HCT116 (cell line): ENCODE results near the gene SLC39A5. TPM values are rescaled to one million over a fixed set of nuclear protein-coding genes. Genes with fewer than 3 reads are reported as not detected.

Experiments
- ATAC-seq: fragments of 200-7000 bp; cut with Tn5 transposase; 2 replicates; pipeline ENCODE4 v1.9.1; 2020; ENCODE audit warnings: mild to moderate bottlenecking, moderate library complexity
- BruUV-seq: library from RNA; stranded (reverse); fragments of 400-500 nt; replicated peaks from 2 replicates; lab custom pipeline; 2021; lab: Mats Ljungman, UMichigan
- CTCF ChIA-PET: fragments of 300-600 bp; sonication (Branson Sonifier 250); formaldehyde crosslinking; loops from one replicate; lab custom pipeline; 2021; ENCODE audit warnings: antibody characterized with exemption; lab: Charles Lee
- POLR2A ChIA-PET: fragments of 300-600, 350-600 bp; sonication (Branson Sonifier 250); formaldehyde crosslinking; loops from one replicate; lab custom pipeline; 2021; ENCODE audit warnings: antibody characterized with exemption; lab: Charles Lee
- RAD21 ChIA-PET, 2 experiments: fragments of 300-600 bp; sonication (Branson Sonifier 250); formaldehyde crosslinking; loops; one replicate each; lab custom pipeline; 2023; ENCODE audit warnings: low total read pairs in 2 of 2; ENCODE audit not compliant: uncharacterized antibody in 2 of 2, unreplicated experiment in 2 of 2, low non-redundant PET in 1 of 2; lab: Charles Lee
- DNase-seq: peaks from one replicate; pipeline ENCODE4 v3.0.0-alpha.2; 2010; ENCODE audit warnings: low read depth, low spot score
- H2AFZ ChIP-seq: fragments of 200-600 bp; shearing (Covaris generic), sonication (generic); 2 replicates; pipeline ENCODE4 v1.6.1; 2017; ENCODE audit warnings: low read depth, mixed run types, mixed read lengths, antibody characterized with exemption, low read length; ENCODE audit not compliant: poor library complexity, severe bottlenecking
- H3K27ac ChIP-seq: 2 replicates; pipeline ENCODE4 v1.5.1; 2012; ENCODE audit warnings: low read depth, low read length
- H3K27me3 ChIP-seq: fragments of 200-600 bp; sonication (generic); 2 replicates; pipeline ENCODE4 v1.6.1; 2016; ENCODE audit warnings: mixed run types, low read length, mixed read lengths; ENCODE audit not compliant: insufficient read depth
- H3K36me3 ChIP-seq, 2 experiments: fragments of 200-500 bp in 1 of 2; fragments of 200-600 bp in 1 of 2; sonication (Bioruptor generic) in 1 of 2; sonication (generic) in 1 of 2; 2 replicates each; pipeline versions ENCODE4 v1.5.1 to v1.6.1; 2014 to 2016; ENCODE audit warnings: low read length in 2 of 2, inconsistent platforms in 1 of 2, mixed read lengths in 1 of 2, mixed run types in 1 of 2; ENCODE audit not compliant: insufficient read depth in 2 of 2, control insufficient read depth in 1 of 2
- H3K4me1 ChIP-seq, 2 experiments: fragments of 200-600 bp in 1 of 2; sonication (generic) in 1 of 2; 2 replicates each; pipeline versions ENCODE4 v1.5.1 to v1.6.1; 2012 to 2017; ENCODE audit warnings: low read length in 2 of 2, inconsistent platforms in 1 of 2, mild to moderate bottlenecking in 1 of 2, mixed read lengths in 1 of 2, mixed run types in 1 of 2, moderate library complexity in 1 of 2; ENCODE audit not compliant: insufficient read depth in 2 of 2, control insufficient read depth in 1 of 2
- H3K4me2 ChIP-seq: fragments of 200-600 bp; sonication (generic); 2 replicates; pipeline ENCODE4 v1.6.1; 2017; ENCODE audit warnings: mixed run types, low read length, mixed read lengths
- H3K4me3 ChIP-seq, 2 experiments: fragments of 200-600 bp in 1 of 2; sonication (generic) in 1 of 2; replicated peaks in 1 of 2; 2 replicates each; pipeline ENCODE4 v1.5.1; 2011 to 2016; ENCODE audit warnings: low read length in 2 of 2, control low read depth in 1 of 2, low read depth in 1 of 2, mild to moderate bottlenecking in 1 of 2, mixed read lengths in 1 of 2, mixed run types in 1 of 2
- H3K79me2 ChIP-seq: fragments of 200-600 bp; sonication (generic); 2 replicates; pipeline ENCODE4 v1.6.1; 2017; ENCODE audit warnings: mild to moderate bottlenecking, mixed run types, low read length, moderate library complexity, mixed read lengths; ENCODE audit not compliant: insufficient read depth
- H3K9ac ChIP-seq: fragments of 200-600 bp; sonication (generic); 2 replicates; pipeline ENCODE4 v1.6.1; 2016; ENCODE audit warnings: low read length, mixed read lengths
- H3K9me2 ChIP-seq: fragments of 200-600 bp; sonication (generic), shearing (Covaris generic); 2 replicates; pipeline ENCODE4 v1.6.1; 2017; ENCODE audit warnings: mixed run types, mild to moderate bottlenecking, moderate library complexity; ENCODE audit not compliant: insufficient read depth
- H3K9me3 ChIP-seq, 2 experiments: fragments of 200-500 bp in 1 of 2; fragments of 200-600 bp in 1 of 2; sonication (Bioruptor generic) in 1 of 2; sonication (generic) in 1 of 2; 2 replicates each; pipeline ENCODE4 v1.6.1; 2014 to 2017; ENCODE audit warnings: low read length in 2 of 2, mixed read lengths in 2 of 2, inconsistent platforms in 1 of 2, low read depth in 1 of 2, mild to moderate bottlenecking in 1 of 2, mixed run types in 1 of 2, moderate library complexity in 1 of 2; ENCODE audit not compliant: control insufficient read depth in 1 of 2, insufficient read depth in 1 of 2
- H4K20me1 ChIP-seq: fragments of 200-600 bp; sonication (generic), shearing (Covaris generic); 2 replicates; pipeline ENCODE4 v1.6.1; 2017; ENCODE audit warnings: mixed run types, mild to moderate bottlenecking, moderate library complexity; ENCODE audit not compliant: insufficient read depth
- RAD21 ChIP-seq: IDR thresholded peaks from 2 replicates; pipeline ENCODE4 v1.6.1; 2012; ENCODE audit warnings: low read depth, mild to moderate bottlenecking
- intact Hi-C: fragments of 100-400 bp; cut with micrococcal nuclease; formaldehyde crosslinking; loops from 2 replicates; pipeline ENCODE4 v1.10.0; 2022
- total RNA-seq: library from RNA; stranded (reverse); gene quantifications from one replicate; pipeline ENCODE4 v1.2.1, GENCODE V29; 2021; ENCODE audit not compliant: unreplicated experiment
- TF ChIP-seq, protein P1 (sequence below), 3 experiments: fragments of 200-600 bp in 1 of 3; sonication (generic) in 1 of 3; IDR thresholded peaks in 2 of 3; conservative IDR thresholded peaks in 1 of 3; 2 replicates each; pipeline ENCODE4 v1.5.1; 2012 to 2017; ENCODE audit warnings: low read depth in 2 of 3, low read length in 2 of 3, antibody characterized with exemption in 1 of 3, borderline replicate concordance in 1 of 3, control low read depth in 1 of 3, mild to moderate bottlenecking in 1 of 3, mixed read lengths in 1 of 3, mixed run types in 1 of 3, moderate library complexity in 1 of 3; ENCODE audit not compliant: insufficient read depth in 1 of 3
- TF ChIP-seq, protein P2 (sequence below): IDR thresholded peaks from 2 replicates; pipeline ENCODE4 v1.6.1; 2012; ENCODE audit warnings: low read depth

SLC39A5 gene
- total RNA-seq, 1 experiment from 2014 or later: 0.66 TPM

- no peak for DNase-seq
- H2AFZ ChIP-seq: no peak overlapping the region
- H3K79me2 ChIP-seq: no peaks in the 10 kb centered on the region
- no peak overlapping the region for H3K4me2 ChIP-seq
- intact Hi-C loops: loop anchor here (2.0 to 5.0 kb wide), 2 partner anchors 18 to 256 kb away; partner anchors contain the start of gene NABP2
- H4K20me1 ChIP-seq: no peaks in the 10 kb centered on the region
- H3K9me3 ChIP-seq: no peaks in the 10 kb centered on the region
- CTCF ChIA-PET: interaction anchor here (0.8 to 2.2 kb wide), 9 partner anchors 10 to 468 kb away, joined by 3 to 13 read pairs (median 4); partner anchors contain the start of genes ESYT1, RNF41 and SMARCC2
- RAD21 ChIA-PET: interaction anchor here in 1 of 2 experiments (0.9 to 1.3 kb wide), 2 partner anchors 15 to 258 kb away, joined by 3 to 5 read pairs; partner anchors contain the start of gene RNF41
- H3K4me1 ChIP-seq: no peaks in the 10 kb centered on the region
- H3K36me3 ChIP-seq: peaks cover 22 to 23% of the 10 kb centered on the region in 2 experiments
- TF ChIP-seq RAD21: peak; percentile 74
- TF ChIP-seq, protein P1, sequence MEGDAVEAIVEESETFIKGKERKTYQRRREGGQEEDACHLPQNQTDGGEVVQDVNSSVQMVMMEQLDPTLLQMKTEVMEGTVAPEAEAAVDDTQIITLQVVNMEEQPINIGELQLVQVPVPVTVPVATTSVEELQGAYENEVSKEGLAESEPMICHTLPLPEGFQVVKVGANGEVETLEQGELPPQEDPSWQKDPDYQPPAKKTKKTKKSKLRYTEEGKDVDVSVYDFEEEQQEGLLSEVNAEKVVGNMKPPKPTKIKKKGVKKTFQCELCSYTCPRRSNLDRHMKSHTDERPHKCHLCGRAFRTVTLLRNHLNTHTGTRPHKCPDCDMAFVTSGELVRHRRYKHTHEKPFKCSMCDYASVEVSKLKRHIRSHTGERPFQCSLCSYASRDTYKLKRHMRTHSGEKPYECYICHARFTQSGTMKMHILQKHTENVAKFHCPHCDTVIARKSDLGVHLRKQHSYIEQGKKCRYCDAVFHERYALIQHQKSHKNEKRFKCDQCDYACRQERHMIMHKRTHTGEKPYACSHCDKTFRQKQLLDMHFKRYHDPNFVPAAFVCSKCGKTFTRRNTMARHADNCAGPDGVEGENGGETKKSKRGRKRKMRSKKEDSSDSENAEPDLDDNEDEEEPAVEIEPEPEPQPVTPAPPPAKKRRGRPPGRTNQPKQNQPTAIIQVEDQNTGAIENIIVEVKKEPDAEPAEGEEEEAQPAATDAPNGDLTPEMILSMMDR (IDR thresholded peaks at IDR 0.05 in 2 of 3, conservative IDR thresholded peaks at IDR 0.05 in 1 of 3; ENCODE audit: borderline replicate concordance in 1 of 3, insufficient read depth in 1 of 3, low read depth in 2 of 3, low read length in 2 of 3): peak; percentile 69 to 82 (median 74); a peak in 5 of 6 replicates
- TF ChIP-seq, protein P2, sequence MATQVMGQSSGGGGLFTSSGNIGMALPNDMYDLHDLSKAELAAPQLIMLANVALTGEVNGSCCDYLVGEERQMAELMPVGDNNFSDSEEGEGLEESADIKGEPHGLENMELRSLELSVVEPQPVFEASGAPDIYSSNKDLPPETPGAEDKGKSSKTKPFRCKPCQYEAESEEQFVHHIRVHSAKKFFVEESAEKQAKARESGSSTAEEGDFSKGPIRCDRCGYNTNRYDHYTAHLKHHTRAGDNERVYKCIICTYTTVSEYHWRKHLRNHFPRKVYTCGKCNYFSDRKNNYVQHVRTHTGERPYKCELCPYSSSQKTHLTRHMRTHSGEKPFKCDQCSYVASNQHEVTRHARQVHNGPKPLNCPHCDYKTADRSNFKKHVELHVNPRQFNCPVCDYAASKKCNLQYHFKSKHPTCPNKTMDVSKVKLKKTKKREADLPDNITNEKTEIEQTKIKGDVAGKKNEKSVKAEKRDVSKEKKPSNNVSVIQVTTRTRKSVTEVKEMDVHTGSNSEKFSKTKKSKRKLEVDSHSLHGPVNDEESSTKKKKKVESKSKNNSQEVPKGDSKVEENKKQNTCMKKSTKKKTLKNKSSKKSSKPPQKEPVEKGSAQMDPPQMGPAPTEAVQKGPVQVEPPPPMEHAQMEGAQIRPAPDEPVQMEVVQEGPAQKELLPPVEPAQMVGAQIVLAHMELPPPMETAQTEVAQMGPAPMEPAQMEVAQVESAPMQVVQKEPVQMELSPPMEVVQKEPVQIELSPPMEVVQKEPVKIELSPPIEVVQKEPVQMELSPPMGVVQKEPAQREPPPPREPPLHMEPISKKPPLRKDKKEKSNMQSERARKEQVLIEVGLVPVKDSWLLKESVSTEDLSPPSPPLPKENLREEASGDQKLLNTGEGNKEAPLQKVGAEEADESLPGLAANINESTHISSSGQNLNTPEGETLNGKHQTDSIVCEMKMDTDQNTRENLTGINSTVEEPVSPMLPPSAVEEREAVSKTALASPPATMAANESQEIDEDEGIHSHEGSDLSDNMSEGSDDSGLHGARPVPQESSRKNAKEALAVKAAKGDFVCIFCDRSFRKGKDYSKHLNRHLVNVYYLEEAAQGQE: no peak
- H3K27me3 ChIP-seq: no peaks in the 10 kb centered on the region
- H3K9me2 ChIP-seq: no peaks in the 10 kb centered on the region
- no peak overlapping the region for H3K27ac ChIP-seq
- no peak overlapping the region for H3K4me3 ChIP-seq
- H3K9ac ChIP-seq: no peak overlapping the region
- BruUV-seq: no TSS peak
- POLR2A ChIA-PET: interaction anchor here (1.1 to 2.4 kb wide), 3 partner anchors 15 to 154 kb away, joined by 3 to 13 read pairs (median 4); partner anchors contain the start of genes ESYT1, RNF41 and STAT2
- ATAC-seq: peak; percentile 92
Measured at GRCh38 chr12:56206452-56207166, 23.2 kb upstream of the SLC39A5 start.
